HL-60/S4 (cell line): ENCODE data around the gene FBXL17.

Experiments used
- in situ Hi-C: fragments of 300-500 bp; cut with MboI; formaldehyde crosslinking; loops from 2 replicates; pipeline ENCODE4 v1.14.3; 2022; ENCODE audit warnings: low sequenced_read_pairs

The FBXL17 gene

DNA sequence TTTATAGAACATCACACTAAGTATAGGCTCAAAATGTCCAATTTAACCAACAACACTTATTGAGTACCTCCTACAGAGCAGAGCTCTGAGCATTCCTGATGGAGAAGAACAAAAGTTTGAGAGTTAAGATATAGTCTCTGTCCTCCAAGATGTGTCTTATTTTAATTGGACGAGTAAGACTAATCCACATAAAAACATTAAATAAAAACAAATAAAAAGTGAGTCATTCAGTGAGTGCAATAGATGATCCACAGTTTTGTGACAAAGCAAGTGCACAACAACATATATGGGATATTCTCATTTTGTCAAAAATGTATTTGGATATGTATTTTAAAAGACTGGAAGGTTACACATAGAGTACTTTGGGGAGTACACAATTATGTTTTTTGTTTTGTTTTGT, 277.4 kb downstream of the FBXL17 start:
- in situ Hi-C loops, result no loop called here

- in situ Hi-C loops, result no loop called here
Measured at GRCh38 chr5:108102463-108102862, 279.4 kb downstream of the FBXL17 start.

GRCh38 chr5:108101821-108102220, 280.1 kb downstream of the FBXL17 start:
- in situ Hi-C loops, result no loop called here

DNA sequence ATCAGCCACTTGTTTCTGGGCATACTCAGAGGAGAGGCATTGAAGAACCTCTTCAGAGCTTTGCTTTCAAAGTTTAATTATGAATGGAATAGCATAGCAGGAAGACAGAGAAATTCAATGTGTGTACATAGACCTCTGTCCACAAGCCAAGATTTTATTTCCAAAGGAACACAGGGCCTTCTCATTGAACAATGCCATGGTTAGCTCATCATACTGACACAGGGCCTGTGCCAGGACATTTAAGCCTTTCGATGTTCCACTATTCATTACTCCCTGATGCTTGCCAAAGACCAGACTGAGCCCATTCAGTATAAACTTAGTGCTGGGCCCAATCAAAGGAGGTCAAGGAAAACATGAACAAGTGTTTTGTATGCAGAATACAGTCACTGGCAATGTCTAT, 280.8 kb downstream of the FBXL17 start:
- in situ Hi-C loops, result no loop called here

DNA sequence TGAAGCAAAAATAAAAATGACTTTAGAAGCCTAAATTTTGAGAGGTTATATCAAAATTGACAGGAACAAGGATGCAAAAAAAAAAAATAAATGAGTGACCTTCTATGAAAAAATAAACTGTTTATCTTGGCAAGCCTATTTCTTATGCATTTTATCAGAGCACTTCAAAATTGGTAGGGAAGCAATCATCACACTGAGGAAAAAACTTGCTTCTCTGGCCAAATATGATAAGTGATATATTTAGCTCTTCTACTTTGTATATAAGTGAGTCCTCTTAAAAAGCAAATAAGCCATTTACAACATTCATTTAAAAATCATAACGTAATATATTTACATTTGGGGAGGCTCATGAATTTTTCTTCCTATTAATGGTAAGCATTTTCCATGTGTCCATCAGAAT, 287.1 kb downstream of the FBXL17 start:
- in situ Hi-C loops, result no loop called here

DNA sequence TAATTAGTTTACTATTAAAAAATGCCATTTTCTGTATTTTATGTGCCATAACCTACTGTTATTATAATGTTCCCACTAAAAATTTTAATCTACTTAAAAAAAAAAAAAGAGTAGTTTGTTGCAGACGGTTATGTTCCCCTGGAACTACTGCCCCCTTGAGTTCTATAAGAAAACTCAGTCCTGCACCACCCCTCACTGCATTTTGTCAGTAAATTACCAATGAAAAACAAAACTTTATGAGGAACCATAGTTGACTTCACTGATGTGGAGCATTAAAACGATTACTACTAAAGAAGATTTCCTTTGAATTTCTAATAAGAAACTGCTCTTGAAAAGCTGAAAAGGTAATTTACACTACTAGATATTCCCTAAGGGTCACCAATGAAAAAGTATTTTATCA, 288.7 kb downstream of the FBXL17 start:
- in situ Hi-C loops, result no loop called here

- in situ Hi-C loops, result no loop called here
Measured at GRCh38 chr5:108090946-108091345, 291.0 kb downstream of the FBXL17 start.

- in situ Hi-C loops, result no loop called here
Measured at GRCh38 chr5:108084105-108084504, 297.8 kb downstream of the FBXL17 start.

DNA sequence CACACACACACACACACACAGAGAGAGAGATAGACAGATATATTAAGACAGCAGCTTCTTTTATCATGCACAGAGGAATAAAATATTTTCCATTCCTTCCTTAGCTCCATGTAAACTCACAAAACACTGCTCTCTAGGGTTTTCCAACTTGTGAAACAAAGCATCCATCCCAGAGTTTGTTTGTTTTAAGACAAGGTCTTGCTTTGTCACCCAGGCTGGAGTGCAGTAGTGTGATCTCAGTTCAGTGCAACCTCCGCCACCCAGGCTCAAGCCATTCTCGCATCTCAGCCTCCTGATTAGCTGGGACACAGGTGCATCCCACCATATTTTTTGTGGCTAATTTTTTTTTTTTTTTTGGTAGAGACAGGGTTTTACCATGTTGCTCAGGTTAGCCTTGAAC, 298.7 kb downstream of the FBXL17 start:
- in situ Hi-C loops, result no loop called here

DNA sequence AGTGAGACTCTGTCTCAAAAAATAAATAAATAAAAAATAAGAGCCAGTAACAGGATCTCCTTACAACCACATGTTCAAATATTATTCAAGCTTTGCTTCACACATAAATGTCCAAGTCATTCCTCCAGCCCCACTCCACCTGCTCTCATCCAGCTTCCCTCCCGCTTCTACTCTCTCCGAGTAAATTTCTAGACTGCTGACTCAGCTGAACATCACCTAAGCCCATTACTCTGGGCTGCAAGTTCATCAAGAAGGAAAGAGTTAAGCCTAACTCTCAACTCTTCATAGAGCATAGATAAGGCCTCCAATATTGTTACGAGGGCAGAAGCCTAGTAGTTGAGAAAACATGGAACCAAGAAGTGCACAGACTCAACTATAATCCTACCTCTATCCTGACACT, 300.2 kb downstream of the FBXL17 start:
- in situ Hi-C loops, result no loop called here

DNA sequence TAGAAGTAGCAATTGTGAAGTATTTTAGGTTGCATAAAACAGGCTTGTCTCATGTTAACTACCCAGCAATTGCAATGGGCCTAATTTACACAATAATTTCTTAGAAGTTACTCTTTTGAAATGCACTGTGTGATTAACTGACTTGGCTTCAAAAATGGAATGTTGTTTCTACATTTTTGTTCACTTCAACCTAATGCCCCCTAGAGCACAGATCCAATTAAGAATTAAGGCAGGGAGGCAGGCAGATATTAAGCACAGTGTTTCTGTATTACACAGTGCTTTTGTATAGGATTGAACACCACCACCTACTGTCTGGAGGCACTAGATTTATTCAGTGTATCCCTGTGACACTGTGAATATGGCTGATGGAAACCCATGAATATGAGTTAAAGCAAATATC, 302.1 kb downstream of the FBXL17 start:
- in situ Hi-C loops, result no loop called here

DNA sequence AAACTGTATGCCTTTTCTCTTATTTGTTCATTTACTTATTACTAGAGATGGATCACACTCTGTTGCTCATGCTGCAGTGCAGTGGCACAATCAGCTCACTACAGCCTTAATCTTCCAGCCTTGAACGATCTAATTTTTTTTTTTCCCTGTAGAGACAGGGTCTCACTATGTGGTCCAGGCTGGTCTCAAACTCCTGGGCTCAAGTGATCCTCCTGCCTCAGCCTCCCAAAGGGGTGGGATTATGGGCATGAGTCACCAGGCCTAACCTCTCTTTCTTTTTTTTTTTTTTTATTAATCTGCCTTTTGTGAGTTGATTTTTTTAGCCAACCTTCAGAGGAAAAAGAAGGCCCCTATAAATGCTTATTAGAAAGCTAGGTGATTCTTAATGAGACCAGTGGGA, 303.0 kb downstream of the FBXL17 start:
- in situ Hi-C loops, result no loop called here

- in situ Hi-C loops, result no loop called here
Measured at GRCh38 chr5:108078345-108078744, 303.6 kb downstream of the FBXL17 start.

GRCh38 chr5:108074626-108075025, 307.3 kb downstream of the FBXL17 start:
- in situ Hi-C loops, result no loop called here

GRCh38 chr5:108064302-108064701, 317.6 kb downstream of the FBXL17 start:
- in situ Hi-C loops, result no loop called here

DNA sequence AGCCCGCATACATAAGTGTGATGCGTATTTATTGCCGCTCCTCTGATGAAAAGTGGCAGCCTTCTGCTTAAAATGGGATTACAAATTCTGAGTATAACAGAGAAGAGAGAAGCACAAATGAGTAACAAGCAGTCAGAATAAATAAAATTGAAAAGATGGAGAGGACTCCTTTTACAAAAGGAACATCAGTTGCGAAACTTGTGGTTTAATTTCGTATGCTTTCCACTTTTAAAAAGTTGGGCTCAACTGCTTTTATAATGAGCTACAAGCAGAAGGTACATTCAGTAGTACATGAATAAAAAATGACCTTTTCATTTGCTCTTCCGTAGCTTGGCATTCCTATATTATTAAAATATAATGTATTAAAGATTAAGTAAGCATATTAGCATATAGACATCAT, 320.0 kb downstream of the FBXL17 start:
- in situ Hi-C loops, result no loop called here

DNA sequence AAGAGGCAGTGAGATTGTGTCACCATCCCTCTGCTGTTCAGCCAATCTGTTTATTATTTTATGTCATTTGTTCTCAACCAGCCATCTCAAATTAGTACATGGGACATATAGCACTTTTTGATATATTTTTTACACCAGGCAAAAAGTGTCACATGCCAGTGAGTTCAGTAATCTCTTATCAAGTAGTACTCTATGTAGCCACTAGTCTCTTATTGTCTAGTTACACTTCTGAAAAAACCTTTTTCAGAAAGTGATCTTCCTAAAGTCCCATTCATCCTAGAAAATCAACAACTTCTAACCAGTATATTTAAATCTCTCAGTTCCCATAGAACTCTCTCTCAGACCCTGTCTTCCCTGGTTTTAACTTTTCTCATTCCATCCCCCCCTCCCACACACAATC, 321.6 kb downstream of the FBXL17 start:
- in situ Hi-C loops, result no loop called here

DNA sequence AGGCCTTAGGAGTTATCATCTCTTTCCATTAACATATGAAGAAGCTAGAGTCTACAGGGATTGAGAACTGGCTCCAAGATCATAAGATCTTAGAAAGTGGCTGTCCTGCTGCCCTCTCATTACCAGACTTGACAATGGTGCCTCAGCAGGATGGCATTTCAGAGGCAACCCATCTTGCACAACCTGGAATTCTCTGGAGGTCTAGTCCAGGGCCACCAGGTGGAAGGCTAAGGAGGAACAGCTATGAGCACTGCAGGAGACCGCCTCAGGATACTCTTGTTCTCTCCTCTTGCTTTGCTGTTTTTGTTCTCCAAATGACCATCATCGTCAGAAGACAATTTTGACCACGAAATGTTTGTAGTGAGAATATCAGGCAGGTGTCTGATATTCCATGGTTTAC, 322.6 kb downstream of the FBXL17 start:
- in situ Hi-C loops, result no loop called here

GRCh38 chr5:108054349-108054748, 327.5 kb downstream of the FBXL17 start:
- in situ Hi-C loops, result no loop called here

GRCh38 chr5:108046955-108047670, 334.8 kb downstream of the FBXL17 start:
- in situ Hi-C loops, result no loop called here

DNA sequence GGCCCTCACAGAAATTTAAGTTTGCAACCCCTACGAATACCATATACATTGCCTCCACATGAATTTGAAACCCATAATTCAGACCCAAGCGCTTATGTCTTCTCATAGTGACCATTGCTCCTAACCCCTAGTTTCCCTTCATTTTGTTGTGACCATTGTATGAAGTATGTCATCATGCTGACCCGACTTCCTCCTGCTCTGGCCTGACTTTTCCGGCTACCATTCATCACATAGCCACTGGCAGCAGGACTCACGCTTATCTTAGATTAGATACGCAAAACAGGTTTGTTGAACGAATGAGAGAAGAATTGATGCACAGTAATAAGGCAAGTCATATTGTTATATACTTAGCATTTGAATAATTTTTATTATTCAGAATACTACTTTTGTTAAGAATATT, 345.4 kb downstream of the FBXL17 start:
- in situ Hi-C loops, result no loop called here

DNA sequence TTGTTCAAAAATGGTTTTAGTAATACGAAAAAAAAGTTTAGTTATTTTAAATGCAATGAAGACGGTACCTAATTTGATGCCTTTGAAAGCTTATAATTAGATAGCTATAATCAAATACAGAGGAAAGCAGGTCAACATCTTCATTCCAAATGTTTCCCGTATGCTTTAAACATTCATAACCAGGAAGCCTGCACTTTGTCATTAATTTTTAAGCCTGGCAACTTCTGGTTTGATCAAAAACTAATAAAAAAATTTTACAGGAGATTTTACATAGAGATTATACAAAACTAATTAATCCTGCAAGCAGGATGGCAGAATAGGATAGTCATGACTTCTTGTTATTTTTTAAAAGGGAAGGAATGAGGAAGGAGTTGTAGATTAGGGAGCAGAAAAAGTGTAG, 353.0 kb downstream of the FBXL17 start:
- in situ Hi-C loops, result no loop called here

DNA sequence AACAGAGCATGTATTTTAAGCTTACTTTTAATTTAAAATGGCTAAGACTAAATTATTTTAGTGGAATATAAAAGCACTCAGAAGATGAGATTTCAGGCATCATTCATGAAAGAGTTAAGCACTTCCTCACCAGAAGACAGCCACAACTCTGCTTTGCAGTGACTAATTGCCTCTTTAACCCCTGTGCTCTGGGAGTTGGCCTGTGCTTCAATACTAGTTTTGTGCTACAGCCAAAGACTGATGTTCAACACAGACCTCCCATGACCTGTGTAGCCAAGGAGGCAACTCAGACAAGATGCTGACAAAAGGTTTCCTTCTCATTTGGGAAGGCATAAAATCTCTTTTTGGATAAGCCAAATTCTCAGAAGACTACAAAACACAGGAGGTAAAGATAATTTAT, 353.5 kb downstream of the FBXL17 start:
- in situ Hi-C loops, result no loop called here
